ENCODE results near the gene ADORA1.

ADORA1 gene

DNA sequence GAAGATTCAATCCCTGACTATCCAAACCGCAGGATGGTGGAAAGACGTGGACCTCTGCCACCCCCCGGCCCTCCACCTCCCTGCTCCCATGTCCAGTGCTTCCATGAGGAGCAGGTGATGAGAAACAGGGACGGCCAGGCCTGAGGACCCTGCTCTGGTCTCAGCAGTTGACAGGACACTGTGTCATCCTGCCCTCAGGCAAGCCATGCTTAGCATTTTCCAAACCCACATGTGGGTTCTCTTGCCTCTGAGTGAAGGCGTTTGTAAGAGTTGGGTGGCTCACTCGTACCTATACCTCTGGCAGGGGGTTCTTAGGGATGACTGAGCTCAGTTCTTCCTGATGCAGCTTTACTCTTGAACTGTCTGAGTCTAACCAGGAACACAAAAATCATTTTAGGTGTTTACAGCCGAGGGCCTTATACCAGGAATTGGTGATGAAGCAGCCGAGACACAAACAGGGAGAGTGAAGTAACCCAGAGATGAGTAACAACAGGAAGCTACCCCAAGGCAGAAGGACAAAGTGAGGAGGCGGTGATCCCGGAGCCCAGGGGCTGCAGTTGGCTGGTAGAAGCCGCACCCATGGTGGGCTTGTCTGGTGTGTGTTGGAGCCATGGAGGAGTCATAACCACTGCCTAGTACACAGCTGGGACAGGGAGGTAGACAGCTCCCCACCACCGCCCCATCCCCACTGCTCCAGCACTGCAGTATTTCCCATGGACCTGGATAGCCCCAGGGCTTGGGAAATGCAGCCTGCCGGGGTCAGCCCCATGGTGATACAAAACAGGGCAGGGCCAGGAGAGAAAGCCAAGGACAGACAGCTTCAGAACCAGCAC lies 26.7 kb downstream of the ADORA1 start:
- Histone ChIP-seq H3K36me3 (ENCODE audit: control insufficient read depth in 2 of 2, insufficient read depth in 1 of 2, low read length in 2 of 2) (no peaks in the 10 kb centered on the region), H3K4me3 (ENCODE audit: low read depth, low read length) (no peak overlapping the region), H3K27ac (ENCODE audit: extremely low read depth, low read depth, low read length) (no peak overlapping the region; the same call in 1 of the 2 replicates), H3K4me1 (ENCODE audit: control insufficient read depth, insufficient read depth, low read length) (peaks cover 9% of the 10 kb centered on the region; the same call in 1 of the 2 replicates), H3K9me3 (ENCODE audit: control insufficient read depth, insufficient read depth, low read depth, low read length) (no peaks in the 10 kb centered on the region)
- ChIA-PET POLR2A (interaction anchor here (1.5 kb wide), 1 partner anchor 19 kb away, joined by 4 read pairs; no protein-coding TSS in a partner anchor), CTCF (interaction anchor here (1.1 to 2.8 kb wide), 3 partner anchors 13 to 27 kb away, joined by 3 to 19 read pairs (median 13); partner anchors contain the start of gene ADORA1)
- TF ChIP-seq, protein P1, sequence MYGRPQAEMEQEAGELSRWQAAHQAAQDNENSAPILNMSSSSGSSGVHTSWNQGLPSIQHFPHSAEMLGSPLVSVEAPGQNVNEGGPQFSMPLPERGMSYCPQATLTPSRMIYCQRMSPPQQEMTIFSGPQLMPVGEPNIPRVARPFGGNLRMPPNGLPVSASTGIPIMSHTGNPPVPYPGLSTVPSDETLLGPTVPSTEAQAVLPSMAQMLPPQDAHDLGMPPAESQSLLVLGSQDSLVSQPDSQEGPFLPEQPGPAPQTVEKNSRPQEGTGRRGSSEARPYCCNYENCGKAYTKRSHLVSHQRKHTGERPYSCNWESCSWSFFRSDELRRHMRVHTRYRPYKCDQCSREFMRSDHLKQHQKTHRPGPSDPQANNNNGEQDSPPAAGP (tag by site-specific recombination; IDR thresholded peaks at IDR 0.05) = 0 out of 2 replicates have a peak, but pooled peaks have one; percentile 7
- TF ChIP-seq, protein P2, sequence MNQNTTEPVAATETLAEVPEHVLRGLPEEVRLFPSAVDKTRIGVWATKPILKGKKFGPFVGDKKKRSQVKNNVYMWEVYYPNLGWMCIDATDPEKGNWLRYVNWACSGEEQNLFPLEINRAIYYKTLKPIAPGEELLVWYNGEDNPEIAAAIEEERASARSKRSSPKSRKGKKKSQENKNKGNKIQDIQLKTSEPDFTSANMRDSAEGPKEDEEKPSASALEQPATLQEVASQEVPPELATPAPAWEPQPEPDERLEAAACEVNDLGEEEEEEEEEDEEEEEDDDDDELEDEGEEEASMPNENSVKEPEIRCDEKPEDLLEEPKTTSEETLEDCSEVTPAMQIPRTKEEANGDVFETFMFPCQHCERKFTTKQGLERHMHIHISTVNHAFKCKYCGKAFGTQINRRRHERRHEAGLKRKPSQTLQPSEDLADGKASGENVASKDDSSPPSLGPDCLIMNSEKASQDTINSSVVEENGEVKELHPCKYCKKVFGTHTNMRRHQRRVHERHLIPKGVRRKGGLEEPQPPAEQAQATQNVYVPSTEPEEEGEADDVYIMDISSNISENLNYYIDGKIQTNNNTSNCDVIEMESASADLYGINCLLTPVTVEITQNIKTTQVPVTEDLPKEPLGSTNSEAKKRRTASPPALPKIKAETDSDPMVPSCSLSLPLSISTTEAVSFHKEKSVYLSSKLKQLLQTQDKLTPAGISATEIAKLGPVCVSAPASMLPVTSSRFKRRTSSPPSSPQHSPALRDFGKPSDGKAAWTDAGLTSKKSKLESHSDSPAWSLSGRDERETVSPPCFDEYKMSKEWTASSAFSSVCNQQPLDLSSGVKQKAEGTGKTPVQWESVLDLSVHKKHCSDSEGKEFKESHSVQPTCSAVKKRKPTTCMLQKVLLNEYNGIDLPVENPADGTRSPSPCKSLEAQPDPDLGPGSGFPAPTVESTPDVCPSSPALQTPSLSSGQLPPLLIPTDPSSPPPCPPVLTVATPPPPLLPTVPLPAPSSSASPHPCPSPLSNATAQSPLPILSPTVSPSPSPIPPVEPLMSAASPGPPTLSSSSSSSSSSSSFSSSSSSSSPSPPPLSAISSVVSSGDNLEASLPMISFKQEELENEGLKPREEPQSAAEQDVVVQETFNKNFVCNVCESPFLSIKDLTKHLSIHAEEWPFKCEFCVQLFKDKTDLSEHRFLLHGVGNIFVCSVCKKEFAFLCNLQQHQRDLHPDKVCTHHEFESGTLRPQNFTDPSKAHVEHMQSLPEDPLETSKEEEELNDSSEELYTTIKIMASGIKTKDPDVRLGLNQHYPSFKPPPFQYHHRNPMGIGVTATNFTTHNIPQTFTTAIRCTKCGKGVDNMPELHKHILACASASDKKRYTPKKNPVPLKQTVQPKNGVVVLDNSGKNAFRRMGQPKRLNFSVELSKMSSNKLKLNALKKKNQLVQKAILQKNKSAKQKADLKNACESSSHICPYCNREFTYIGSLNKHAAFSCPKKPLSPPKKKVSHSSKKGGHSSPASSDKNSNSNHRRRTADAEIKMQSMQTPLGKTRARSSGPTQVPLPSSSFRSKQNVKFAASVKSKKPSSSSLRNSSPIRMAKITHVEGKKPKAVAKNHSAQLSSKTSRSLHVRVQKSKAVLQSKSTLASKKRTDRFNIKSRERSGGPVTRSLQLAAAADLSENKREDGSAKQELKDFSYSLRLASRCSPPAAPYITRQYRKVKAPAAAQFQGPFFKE (tag by site-specific recombination; IDR thresholded peaks at IDR 0.05; ENCODE audit: borderline replicate concordance) = no peak
- peak; percentile 27; the same call in 1 of the 2 replicates for TF ChIP-seq ZNF600 (tag by site-specific recombination; IDR thresholded peaks at IDR 0.05)
- 0 out of 2 replicates have a peak, but pooled peaks have one; percentile 5 for TF ChIP-seq ZXDB (tag by site-specific recombination; IDR thresholded peaks at IDR 0.05)

DNA sequence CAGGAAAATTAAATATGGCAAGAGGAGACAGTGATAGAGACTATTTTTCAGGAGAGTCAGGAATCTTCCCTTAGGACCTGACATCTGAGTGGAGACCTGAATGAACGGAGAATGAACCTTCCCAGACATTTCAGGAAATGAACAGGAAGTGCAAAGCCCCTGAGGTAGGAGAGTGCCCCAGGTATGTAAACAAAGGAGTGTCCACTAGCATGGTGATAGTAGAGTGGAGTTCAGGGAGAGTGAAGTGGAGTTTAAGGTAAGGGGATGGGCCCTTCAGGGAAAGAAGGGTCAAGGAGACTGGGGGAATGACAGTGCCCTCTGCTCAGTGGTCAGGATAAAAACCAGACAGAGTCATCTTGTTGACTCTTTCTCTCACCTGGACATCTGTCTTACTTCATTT lies 28.8 kb downstream of the ADORA1 start:
- TF ChIP-seq SCRT2 (tag by site-specific recombination; IDR thresholded peaks at IDR 0.05) = no peak
- peak; percentile 46; the same call in 1 of the 2 replicates for TF ChIP-seq ZNF623 (tag by site-specific recombination; IDR thresholded peaks at IDR 0.05)
- ChIA-PET POLR2A (no interaction called here), CTCF (no interaction called here)
- Histone ChIP-seq H3K9me3 (ENCODE audit: control insufficient read depth, insufficient read depth, low read depth, low read length) (no peaks in the 10 kb centered on the region), H3K36me3 (ENCODE audit: control insufficient read depth in 2 of 2, insufficient read depth in 1 of 2, low read length in 2 of 2) (no peaks in the 10 kb centered on the region), H3K27ac (ENCODE audit: extremely low read depth, low read depth, low read length) (no peak overlapping the region), H3K4me1 (ENCODE audit: control insufficient read depth, insufficient read depth, low read length) (peaks cover 9% of the 10 kb centered on the region; the same call in 1 of the 2 replicates), H3K4me3 (ENCODE audit: low read depth, low read length) (no peak overlapping the region)

DNA sequence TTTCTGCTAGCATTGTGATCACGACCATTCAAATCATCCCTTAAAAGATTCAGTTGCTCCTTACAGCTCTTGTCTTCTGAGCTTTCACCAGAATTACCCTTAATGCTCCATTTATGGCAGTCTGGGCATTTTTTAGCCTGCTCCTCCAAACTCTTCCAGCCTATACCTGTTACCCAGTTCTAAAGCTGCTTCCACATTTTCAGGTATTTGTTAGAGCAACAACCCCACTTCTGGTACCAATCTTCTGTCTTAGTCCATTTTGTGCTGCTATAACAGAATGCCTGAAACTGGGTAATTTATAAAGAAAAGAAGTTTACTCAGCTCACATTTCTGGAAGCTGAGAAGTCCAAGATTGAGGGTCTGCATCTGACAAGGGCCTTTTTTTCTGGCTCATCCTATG lies 30.9 kb downstream of the ADORA1 start:
- H3K4me1 ChIP-seq (ENCODE audit: control insufficient read depth, insufficient read depth, low read length) = peaks cover 8% of the 10 kb centered on the region; the same call in 1 of the 2 replicates
- POLR2A ChIA-PET = no interaction called here

More for the DNA sequence above, 30.9 kb downstream of the ADORA1 start:
- Histone ChIP-seq H3K36me3 (ENCODE audit: control insufficient read depth in 2 of 2, insufficient read depth in 1 of 2, low read length in 2 of 2) (no peaks in the 10 kb centered on the region), H3K27ac (ENCODE audit: extremely low read depth, low read depth, low read length) (no peak overlapping the region), H3K4me3 (ENCODE audit: low read depth, low read length) (no peak overlapping the region), H3K9me3 (ENCODE audit: control insufficient read depth, insufficient read depth, low read depth, low read length) (no peaks in the 10 kb centered on the region)
- TF ChIP-seq ZNF184 (tag by site-specific recombination; IDR thresholded peaks at IDR 0.05) = no peak
- TF ChIP-seq, protein P3, sequence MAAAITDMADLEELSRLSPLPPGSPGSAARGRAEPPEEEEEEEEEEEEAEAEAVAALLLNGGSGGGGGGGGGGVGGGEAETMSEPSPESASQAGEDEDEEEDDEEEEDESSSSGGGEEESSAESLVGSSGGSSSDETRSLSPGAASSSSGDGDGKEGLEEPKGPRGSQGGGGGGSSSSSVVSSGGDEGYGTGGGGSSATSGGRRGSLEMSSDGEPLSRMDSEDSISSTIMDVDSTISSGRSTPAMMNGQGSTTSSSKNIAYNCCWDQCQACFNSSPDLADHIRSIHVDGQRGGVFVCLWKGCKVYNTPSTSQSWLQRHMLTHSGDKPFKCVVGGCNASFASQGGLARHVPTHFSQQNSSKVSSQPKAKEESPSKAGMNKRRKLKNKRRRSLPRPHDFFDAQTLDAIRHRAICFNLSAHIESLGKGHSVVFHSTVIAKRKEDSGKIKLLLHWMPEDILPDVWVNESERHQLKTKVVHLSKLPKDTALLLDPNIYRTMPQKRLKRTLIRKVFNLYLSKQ (tag by site-specific recombination; IDR thresholded peaks at IDR 0.05; ENCODE audit: borderline replicate concordance) = no peak
- TF ChIP-seq ZFP69B (tag by site-specific recombination; IDR thresholded peaks at IDR 0.05) = no peak
- peak; percentile 90 for TF ChIP-seq ZNF707 (tag by site-specific recombination; IDR thresholded peaks at IDR 0.05)
- CTCF ChIA-PET = interaction anchor here (1.2 to 3.4 kb wide), 2 partner anchors 14 to 57 kb away, joined by 3 to 18 read pairs; no protein-coding TSS in a partner anchor

All from HEK293 (cell line).